Activated T-helper 9 cell treated with anti-CD3 and anti-CD28 coated beads, Interleukin-2, amount 50 U/mL, for 16 hours (primary cell): ENCODE results near the gene OR3A2.
"Not testable (repeated sequence)": the region's sequence is repeated elsewhere in the genome, so short reads cannot be mapped to it uniquely, and the experiment has no call there.

ENCODE experiments used
- DNase-seq: peaks from one replicate; pipeline ENCODE4 v3.0.0-alpha.2; 2020; ENCODE audit warnings: low read depth

OR3A2 gene

DNA sequence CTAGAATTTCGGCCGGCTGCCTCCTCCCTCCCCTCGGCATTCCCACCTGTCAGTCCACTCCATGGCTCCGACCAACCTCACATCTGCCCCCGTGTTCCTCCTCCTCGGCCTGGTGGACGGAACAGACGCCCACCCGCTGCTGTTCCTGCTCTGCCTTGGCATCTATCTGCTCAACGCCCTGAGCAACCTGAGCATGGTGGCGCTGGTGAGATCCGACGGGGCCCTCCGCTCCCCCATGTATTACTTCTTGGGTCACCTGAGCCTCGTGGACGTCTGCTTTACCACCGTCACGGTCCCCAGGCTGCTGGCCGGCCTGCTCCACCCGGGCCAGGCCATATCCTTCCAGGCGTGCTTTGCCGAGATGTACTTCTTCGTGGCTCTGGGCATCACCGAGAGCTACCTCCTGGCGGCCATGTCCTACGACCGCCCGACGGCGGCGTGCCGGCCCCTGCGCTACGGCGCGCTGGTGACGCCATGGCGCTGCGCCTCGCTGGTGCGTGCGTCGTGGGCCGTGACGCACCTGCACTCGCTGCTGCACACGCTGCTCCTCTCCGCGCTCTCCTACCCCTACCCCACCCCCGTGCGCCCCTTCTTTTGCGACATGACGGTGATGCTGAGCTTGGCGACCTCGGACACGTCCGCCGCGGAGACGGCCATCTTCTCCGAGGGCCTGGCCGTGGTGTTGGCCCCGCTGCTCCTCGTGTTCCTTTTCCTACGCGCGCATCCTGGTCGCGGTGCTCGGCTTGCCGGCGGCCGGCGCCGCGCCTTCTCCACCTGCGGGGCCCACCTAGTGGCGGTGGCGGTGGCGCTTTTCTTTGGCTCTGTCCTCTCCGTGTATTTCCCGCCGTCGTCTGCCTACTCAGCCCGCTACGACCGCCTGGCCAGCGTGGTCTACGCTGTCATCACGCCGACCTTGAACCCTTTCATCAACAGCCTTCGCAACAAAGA lies at the start of gene OR3A2:
Gene OR3A2, minus strand, starts transcription at position 440 of the 948 bp plus-strand sequence.
- no peak for DNase-seq

DNA sequence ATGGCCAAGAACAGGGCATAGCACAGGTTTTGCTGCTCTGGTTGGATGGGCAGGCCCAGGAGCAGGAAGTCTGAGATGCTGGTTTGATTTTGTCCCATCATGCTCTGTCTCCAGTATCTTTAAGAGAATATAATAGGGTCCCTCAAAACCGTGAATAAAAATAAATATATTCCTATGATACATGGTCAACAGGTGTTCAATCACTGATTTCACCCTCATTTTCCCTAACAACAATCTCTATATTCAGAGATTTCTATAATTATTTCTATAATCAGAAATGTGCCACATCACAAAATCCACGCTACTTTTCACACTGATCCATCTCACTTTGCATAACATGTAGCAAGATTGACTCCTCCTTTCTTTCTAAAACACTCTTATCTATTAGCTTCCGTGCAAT lies 47.6 kb upstream of the OR3A2 start, which contains the start of gene OR1E2:
Gene OR1E2, minus strand, starts transcription at position 101 of the 400 bp plus-strand sequence. Its CDS starts 0 bp downstream, at position 101.
- no peak for DNase-seq

DNA sequence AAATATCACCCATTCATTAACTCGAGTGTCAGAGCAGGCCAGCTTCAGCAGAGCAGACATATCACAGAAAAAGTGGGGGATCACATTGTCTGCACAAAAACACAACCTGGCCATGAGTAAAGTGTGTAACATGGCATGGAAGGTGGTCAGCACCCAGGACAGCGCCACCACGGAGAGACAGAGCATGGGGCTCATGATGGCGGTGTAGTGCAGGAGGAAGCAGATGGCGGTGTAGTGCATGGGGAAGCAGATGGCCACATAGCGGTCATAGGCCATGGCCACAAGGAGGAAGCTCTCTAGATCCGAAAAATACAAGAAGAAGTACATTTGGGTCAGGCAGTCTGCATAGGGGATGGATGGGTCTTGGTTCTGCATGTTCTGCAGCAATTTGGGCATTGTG lies 47.1 kb upstream of the OR3A2 start:
- DNase-seq, result not testable (repeated sequence)

DNA sequence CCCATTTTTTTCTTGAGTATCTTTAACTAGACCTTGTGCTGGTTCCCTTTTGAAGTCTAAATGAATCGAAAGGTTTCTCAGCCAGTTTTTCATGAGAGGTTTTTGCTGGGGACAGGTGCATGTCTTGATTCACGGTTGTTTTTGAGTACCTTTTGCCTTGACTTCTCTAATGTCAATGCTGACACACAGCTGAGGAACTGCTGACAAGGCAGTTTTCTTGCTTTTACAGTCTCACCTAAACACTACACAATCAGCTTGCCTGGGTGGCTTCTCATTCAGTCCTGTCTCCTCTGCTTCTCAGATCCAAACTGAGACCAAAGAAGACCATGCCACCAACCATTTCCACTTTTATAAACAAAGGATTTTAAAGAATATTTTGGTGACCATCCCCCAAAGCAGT lies 32.1 kb upstream of the OR3A2 start:
- DNase-seq, result no peak

DNA sequence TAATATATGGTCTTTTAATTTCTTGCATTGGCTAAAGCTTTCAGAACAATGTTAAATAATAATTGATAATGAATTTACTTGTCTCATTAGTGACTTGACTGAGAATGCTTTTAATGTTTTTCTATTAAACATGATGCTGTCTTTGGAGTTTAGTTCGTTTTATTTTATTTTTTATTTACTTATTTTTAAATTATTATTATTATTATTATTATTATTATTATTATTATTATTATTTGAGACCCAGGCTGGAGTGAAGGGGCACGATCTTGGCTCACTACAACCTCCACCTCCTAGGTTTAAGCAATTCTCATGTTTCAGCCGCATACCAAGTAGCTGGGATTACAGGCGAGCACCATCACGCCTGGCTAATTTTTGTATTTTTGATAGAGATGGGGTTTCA lies 29.5 kb upstream of the OR3A2 start:
- no peak for DNase-seq

DNA sequence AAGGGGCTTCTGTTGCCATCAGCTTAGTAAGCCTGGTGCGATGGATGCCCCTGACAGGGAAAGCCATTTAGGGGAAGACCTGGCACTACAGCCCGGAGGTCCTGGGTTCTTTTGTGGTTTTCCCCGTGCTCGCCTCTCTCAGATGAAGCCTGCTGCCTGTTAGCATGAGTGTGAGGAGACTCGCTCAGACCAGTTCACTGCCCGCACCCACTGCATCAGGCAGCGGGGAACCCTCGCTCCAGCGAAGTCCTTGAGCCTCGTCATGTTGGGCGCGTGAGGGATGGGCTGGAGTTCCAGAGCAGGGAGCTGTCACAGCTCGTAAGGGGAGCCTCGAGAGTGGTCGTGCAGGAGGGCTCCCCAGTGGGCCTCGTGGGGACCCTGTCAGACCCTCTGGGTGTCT lies 26.1 kb upstream of the OR3A2 start:
- DNase-seq, result not testable (repeated sequence)

DNA sequence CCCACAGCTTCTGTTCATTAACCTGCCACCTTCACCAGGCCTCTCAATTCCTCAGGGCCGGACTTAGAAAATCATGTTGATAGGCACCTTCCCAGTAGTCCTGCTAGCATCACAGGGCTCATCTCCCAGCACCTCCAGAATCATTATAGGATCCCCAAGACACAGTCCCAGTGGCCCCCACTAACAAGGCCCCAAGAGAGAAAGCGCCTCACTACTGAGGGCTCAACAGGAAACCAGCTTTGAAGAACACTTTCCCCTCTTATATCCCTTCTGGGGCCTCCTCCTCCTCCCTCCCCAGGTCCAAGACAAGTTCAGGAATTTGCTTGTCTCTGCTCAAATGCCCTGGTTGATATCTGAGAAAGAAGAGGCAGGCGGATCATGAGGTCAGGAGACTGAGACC lies 25.0 kb upstream of the OR3A2 start, which contains the start of gene OR3A3:
Gene OR3A3, plus strand, starts transcription at position 301 of the 400 bp plus-strand sequence.
- DNase-seq, result no peak

DNA sequence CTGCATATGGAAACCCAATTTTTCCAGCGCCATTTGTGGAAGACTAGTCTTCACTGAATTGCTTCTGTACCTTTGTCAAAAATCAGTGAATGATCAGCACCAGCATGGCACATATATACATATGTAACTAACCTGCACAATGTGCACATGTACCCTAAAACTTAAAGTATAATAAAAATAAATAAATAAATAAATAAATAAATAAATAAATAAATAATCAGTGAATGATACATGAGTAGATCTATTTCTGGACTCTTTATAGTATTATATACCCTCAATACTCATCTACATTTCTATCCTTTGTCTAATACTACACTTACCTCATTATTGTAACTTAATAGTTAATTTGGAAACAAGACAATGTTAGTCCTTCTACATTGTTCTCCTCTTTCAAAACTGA lies 17.7 kb upstream of the OR3A2 start:
- not testable (repeated sequence) for DNase-seq

DNA sequence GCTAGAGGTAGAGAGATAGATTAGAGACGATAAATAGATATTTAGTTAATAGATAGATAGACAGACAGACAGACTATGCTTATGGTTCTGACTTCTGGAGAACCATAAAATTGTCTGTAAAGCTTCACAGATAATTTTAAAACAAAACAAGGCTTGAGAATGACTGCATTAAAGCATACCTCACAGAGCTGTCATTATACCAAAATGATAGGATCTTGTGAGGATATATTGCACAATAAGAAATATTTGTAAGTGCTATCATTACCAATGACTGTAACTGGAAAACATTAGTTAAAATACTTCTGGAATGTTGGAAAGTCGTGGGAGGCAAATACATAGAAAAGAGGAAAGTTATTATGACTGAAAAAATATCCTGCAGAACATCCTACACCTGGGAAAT lies 15.7 kb upstream of the OR3A2 start:
- DNase-seq, result no peak

DNA sequence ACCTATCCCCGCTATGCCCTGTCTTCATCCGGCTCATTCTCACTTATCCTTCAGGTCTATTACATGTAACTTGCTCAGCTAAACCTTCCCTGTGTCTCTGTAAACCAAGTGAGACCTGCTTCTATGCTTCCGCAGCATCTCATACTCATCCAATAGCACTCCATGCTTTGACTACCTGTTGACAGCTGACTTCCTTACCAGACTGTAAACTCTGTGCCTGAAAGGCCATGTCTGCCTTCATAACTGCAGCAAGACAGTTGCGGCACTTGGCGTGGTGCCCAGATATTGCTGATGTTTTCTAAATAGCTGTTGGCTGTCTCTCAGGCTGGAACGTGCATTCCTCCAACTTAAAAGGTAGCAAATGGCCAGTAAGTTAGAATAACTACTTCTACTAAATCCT lies 13.9 kb upstream of the OR3A2 start:
- no peak for DNase-seq

DNA sequence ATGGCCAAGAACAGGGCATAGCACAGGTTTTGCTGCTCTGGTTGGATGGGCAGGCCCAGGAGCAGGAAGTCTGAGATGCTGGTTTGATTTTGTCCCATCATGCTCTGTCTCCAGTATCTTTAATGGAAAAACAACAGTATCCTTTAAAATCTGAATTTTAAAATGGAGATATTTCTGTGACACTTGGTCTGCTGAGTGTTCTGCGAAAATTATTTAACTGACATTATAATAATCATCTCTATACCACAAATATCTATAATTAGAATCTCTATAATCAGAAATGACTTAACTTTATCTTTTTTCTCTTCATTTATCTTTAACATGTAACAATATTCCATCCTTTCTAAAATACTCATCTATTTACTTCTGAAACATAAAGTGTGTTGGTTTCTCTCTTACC lies 12.2 kb upstream of the OR3A2 start, which contains the start of gene OR1E1:
Gene OR1E1, minus strand, starts transcription at position 101 of the 400 bp plus-strand sequence. Its CDS starts 0 bp downstream, at position 101.
- DNase-seq, result no peak

DNA sequence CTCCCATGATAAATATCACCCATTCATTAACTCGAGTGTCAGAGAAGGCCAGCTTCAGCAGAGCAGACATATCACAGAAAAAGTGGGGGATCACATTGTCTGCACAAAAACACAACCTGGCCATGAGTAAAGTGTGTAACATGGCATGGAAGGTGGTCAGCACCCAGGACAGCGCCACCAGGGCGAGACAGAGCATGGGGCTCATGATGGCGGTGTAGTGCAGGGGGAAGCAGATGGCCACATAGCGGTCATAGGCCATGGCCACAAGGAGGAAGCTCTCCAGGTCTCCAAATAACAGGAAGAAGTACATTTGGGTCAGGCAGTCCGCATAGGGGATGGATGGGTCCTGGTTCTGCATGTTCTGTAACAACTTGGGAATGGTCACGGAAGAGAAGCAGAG lies 11.7 kb upstream of the OR3A2 start:
- not testable (repeated sequence) for DNase-seq

DNA sequence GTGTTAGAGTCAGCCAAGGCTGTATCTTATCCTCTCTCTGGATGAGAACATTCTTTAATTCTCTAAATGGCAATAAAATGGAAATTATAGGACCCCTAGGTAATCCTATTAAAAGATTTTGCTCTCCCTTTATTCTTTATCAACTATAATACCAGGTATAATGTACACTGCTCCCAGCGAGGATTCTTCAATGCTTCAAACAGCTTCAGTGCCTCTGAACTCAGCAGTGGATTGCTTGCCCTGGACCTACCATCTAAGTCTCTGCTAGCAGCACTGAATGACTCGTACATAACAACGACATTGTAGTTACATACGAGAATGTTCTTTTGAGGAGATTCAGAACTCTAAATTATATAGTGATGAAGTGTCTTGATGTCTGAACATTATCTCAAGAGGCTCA lies 3.7 kb upstream of the OR3A2 start:
- no peak for DNase-seq

DNA sequence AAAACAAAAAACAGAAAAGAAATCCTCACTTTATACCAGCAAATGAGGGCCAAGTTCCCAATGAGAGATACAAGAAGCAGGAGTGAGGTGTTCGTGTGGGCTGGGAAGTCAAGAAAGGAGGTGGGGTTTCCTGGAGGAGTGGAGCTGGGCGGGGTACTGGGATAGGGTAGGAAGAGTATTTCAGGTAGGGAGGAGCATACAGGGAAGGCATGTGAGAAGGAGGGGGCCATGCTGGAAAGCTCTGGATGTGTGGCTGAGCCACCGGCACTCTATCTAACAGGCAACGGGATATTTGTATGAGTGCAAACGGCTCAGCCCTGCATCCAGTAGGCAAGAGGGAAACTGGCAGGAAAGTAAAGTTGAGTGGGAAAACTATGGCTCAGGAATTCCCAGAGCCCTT lies 4.2 kb downstream of the OR3A2 start:
- DNase-seq, result no peak

DNA sequence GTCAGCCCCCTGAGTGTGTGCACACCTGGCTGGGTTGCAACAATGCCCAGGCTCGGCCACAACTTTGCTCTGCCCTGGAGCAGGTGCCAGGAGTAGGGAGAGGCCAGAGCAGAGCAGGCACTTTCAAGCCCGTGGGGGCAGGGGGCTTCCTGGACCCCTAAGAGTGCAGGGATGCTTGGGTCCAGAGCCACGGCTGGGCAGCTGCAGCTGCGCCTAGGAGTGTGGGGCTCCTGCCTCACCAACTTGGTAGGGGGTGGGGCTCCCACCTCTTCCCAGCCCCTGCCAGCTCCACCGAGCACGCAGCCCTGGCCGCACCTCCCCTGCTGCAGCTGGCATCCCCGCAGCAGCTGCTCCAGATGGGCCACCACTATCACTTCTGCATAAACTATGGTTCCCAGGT lies 7.8 kb downstream of the OR3A2 start:
- DNase-seq, result no peak

DNA sequence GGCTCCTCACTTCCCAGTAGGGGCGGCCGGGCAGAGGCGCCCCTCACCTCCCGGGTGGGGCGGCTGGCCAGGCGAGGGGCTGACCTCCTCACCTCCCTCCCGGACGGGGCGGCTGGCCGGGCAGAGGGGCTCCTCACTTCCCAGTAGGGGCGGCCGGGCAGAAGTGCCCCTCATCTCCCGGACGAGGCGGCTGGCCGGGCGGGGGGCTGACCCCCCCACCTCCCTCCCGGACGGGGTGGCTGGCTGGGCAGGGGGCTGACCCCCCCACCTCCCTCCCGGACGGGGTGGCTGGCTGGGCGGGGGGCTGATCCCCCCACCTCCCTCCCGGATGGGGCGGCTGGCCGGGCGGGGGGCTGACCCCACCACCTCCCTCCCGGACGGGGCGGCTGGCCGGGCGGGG lies 14.9 kb downstream of the OR3A2 start:
- DNase-seq, result not testable (repeated sequence)

DNA sequence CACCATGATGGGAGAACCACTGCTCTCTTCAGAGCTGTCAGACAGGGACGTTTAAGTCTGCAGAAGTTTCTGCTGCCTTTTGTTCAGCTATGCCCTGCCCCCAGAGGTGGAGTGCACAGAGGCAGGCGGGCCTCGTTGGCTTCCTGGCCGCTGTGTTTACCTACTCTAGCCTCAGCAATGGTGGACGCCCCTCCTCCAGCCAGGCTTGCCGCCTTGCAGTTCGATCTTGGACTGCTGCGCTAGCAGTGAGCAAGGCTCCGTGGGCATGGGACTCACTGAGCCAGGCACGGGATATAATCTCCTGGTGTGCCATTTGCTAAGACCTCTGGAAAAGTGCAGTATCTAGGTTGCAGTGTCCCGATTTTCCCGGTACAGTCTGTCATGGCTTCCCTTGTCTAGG lies 43.3 kb downstream of the OR3A2 start:
- DNase-seq, result not testable (repeated sequence)

DNA sequence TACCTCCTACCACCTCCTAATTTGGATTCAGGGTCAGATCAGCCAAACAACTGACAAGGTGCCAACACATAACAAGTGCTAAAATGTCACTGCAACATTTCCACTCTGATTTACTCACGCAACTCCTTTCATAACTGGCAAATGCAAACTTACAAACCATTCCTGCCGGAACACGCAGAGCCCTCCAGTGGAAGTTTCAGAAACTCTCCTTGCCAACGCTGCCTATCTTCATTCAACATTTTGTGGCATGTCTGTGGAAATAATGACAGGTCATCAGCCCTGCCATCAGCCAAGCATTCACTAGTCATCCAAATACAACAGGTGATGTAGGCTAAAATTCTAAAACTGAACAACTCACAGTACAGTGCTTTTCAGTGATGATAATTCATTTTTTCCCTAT lies 50.2 kb downstream of the OR3A2 start:
- no peak for DNase-seq

DNA sequence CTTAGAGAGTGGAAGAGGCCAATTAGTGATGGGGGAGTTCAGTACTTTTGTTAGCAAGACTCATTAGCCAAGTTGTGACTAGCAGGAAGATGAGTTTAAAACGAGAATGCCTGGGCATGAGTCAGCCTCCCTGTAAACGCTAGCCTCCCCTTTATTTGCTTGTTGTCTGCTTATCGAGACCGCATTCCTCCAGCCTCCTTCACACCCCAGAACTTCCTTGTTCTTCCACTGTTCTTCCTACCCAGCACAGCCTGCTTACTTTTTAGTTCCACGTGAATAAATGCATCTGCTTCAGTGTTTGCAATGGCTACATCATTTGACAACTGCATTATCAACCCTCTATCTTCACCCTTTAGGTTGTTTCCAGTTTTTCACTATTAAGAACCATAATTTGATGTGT lies 67.8 kb downstream of the OR3A2 start:
- DNase-seq, result no peak

DNA sequence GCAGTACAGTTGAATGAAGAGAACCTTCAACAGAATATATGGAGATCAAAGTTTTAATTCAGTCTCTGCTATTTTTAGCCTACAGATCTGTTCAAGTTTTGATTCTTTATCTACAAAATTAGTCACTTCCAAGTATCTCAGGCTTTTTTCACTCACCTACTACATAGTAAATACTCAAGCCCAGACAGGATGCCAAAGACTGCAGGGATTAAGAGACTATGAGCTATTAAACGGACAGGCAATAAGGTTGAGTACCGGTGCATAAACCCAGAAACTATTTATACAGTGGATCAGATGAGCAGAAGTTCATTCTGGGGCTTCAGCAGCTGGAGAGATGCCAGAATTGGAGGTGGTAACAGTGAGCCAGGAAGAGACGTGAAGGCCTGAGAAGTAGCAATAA lies 69.3 kb downstream of the OR3A2 start:
- no peak for DNase-seq

DNA sequence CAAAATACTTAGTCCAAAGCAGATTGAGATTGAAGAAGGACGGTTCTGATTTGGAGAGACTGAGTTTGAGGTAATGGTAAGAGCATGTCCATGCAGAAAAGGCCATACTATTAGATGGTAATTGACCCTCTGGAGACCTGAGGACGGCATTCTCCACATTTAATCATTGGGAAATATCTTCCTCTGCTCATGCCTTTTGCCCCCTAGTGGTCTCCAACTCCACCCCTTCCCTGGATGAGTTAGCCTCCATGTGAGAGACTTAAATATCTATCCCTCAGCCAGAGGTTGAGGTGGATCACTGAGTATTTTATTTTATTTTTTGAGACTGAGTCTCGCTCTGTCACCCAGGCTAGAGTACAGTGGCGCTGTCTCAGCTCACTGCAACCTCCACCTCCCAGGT lies 77.5 kb downstream of the OR3A2 start:
- no peak for DNase-seq

DNA sequence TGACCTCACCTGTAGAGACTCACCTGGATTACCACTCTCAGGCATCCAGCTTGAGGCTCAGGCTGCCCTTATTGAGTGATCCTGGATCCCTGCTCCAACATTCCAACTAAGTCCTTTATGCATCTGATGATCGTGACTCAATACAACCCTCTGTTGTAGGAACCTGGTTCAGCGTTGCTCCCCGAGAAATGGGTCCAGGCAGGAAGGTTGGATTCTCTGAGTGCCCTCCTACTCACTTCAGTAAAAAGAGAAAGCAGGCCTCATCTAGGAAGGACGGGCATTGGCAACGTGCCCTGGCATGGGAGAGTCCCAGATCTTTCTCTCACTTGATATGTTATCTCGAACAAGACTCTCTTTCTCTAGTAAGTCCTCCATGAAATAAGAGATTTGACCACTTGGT lies 87.8 kb downstream of the OR3A2 start, which contains the start of gene OR3A1:
Gene OR3A1, minus strand, starts transcription at position 101 of the 400 bp plus-strand sequence. CDS start 5,778 bp downstream, outside the sequence.
- DNase-seq, result no peak

DNA sequence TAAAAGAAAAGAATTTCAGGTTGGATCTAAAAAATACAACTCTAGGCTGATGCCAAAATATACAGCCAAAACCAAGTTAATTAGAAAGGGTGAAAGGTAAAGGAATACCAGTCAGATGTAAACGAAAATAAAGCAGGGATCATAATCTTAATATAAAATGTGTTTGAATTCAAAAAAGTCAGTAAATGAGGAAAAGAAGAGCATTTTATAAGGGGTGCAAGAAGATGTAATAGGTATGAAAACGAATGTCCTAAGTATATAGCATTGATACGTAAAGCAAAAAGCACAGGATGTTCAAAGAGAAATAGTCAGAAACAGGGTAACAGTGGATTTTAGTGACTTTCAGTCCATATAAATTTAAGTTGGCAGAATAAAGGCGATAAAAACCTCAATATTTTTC lies 90.5 kb downstream of the OR3A2 start:
- DNase-seq, result no peak
